IMR-90 (cell line): ENCODE measurements around the gene CSKMT. TPM values are rescaled to one million over a fixed set of nuclear protein-coding genes. Genes with fewer than 3 reads are reported as not detected.
A peak's percentile ranks its signal among the peaks of the same experiment; 100 is the strongest.

Experiments
- ATAC-seq: fragments of 200-7000 bp; cut with Tn5 transposase; 2 replicates; pipeline ENCODE4 v1.9.1; 2020; ENCODE audit warnings: low read depth, mild to moderate bottlenecking, moderate library complexity
- BruUV-seq: library from RNA; stranded (reverse); fragments of 400-500 nt; replicated peaks from 2 replicates; lab custom pipeline; 2021; lab: Mats Ljungman, UMichigan
- CTCF ChIA-PET: fragments of 300-600 bp; formaldehyde crosslinking; extraction: SDS; loops from one replicate; lab custom pipeline; 2021; ENCODE audit warnings: antibody characterized with exemption; lab: Yijun Ruan, JAX
- POLR2A ChIA-PET: fragments of 300-600 bp; sonication (Branson Sonifier 250); formaldehyde crosslinking; loops from one replicate; lab custom pipeline; 2022; ENCODE audit warnings: antibody characterized with exemption; ENCODE audit not compliant: unreplicated experiment; lab: Charles Lee
- DNase-seq: peaks from one replicate; pipeline ENCODE4 v3.0.0; 2013
- H2AFZ ChIP-seq: replicated peaks from 2 replicates; pipeline ENCODE3; 2013; ENCODE audit warnings: low read length, mild to moderate bottlenecking; ENCODE audit not compliant: poor library complexity
- H2AK5ac ChIP-seq: 2 replicates; pipeline ENCODE4 v1.6.1; 2013; ENCODE audit warnings: low read depth, low read length, inconsistent platforms
- H2AK9ac ChIP-seq: replicated peaks from 2 replicates; pipeline ENCODE3; 2013; ENCODE audit warnings: mild to moderate bottlenecking, low read depth, low read length, moderate library complexity; ENCODE audit not compliant: poor library complexity
- H2BK120ac ChIP-seq: 2 replicates; pipeline ENCODE4 v1.6.1; 2013; ENCODE audit warnings: low read depth, low read length, inconsistent platforms
- H2BK15ac ChIP-seq: 3 replicates; pipeline ENCODE4 v1.6.1; 2013; ENCODE audit warnings: low read depth, low read length, inconsistent platforms
- H2BK20ac ChIP-seq: 2 replicates; pipeline ENCODE4 v1.6.1; 2013; ENCODE audit warnings: low read depth, mild to moderate bottlenecking, inconsistent platforms, low read length, moderate library complexity
- H2BK5ac ChIP-seq: 2 replicates; pipeline ENCODE4 v1.6.1; 2013; ENCODE audit warnings: mild to moderate bottlenecking, low read depth, low read length, inconsistent platforms; ENCODE audit not compliant: poor library complexity, severe bottlenecking
- H3K14ac ChIP-seq: replicated peaks from 2 replicates; pipeline ENCODE4 v1.6.1; 2013; ENCODE audit warnings: low read depth, low read length, inconsistent platforms
- H3K18ac ChIP-seq: 2 replicates; pipeline ENCODE4 v1.6.1; 2013; ENCODE audit warnings: low read depth, low read length, control low read depth
- H3K23ac ChIP-seq: 2 replicates; pipeline ENCODE4 v1.6.1; 2013; ENCODE audit warnings: low read depth, low read length, inconsistent platforms
- H3K27ac ChIP-seq: 2 replicates; pipeline ENCODE4 v1.5.1; 2013; ENCODE audit warnings: mild to moderate bottlenecking, control low read depth, low read length; ENCODE audit not compliant: insufficient read depth
- H3K27me3 ChIP-seq: 2 replicates; pipeline ENCODE4 v1.6.1; 2013; ENCODE audit warnings: low read length; ENCODE audit not compliant: control insufficient read depth, insufficient read depth
- H3K36me3 ChIP-seq: 2 replicates; pipeline ENCODE4 v1.6.1; 2013; ENCODE audit warnings: low read length, mixed read lengths; ENCODE audit not compliant: control insufficient read depth, insufficient read depth
- H3K4ac ChIP-seq: 2 replicates; pipeline ENCODE4 v1.6.1; 2013; ENCODE audit warnings: low read depth, low read length, inconsistent platforms
- H3K4me1 ChIP-seq: 2 replicates; pipeline ENCODE4 v1.6.1; 2013; ENCODE audit warnings: low read length, mixed read lengths; ENCODE audit not compliant: control insufficient read depth, insufficient read depth
- H3K4me2 ChIP-seq: 2 replicates; pipeline ENCODE4 v1.6.1; 2013; ENCODE audit warnings: low read depth, mild to moderate bottlenecking, control low read depth, low read length, moderate library complexity
- H3K4me3 ChIP-seq: 2 replicates; pipeline ENCODE4 v1.5.1; 2013; ENCODE audit warnings: low read depth, mild to moderate bottlenecking, control low read depth, low read length, moderate library complexity; ENCODE audit not compliant: insufficient read depth
- H3K56ac ChIP-seq: 2 replicates; pipeline ENCODE4 v1.6.1; 2013; ENCODE audit warnings: low read length, inconsistent platforms; ENCODE audit not compliant: insufficient read depth; ENCODE audit errors: extremely low read depth
- H3K79me1 ChIP-seq, 2 experiments: 2 replicates each; pipeline ENCODE4 v1.6.1; 2013; ENCODE audit warnings: low read length in 2 of 2, inconsistent platforms in 1 of 2, low read depth in 1 of 2
- H3K9ac ChIP-seq: 2 replicates; pipeline ENCODE4 v1.6.1; 2013; ENCODE audit warnings: low read depth, low read length, control low read depth
- H3K9me1 ChIP-seq: 2 replicates; pipeline ENCODE4 v1.6.1; 2013; ENCODE audit warnings: low read length, inconsistent platforms; ENCODE audit not compliant: insufficient read depth
- H3K9me3 ChIP-seq: 2 replicates; pipeline ENCODE4 v1.6.1; 2013; ENCODE audit warnings: low read length; ENCODE audit not compliant: control insufficient read depth, insufficient read depth
- H4K20me1 ChIP-seq: 2 replicates; pipeline ENCODE4 v1.6.1; 2013; ENCODE audit warnings: low read length, inconsistent platforms; ENCODE audit not compliant: insufficient read depth
- H4K5ac ChIP-seq: 2 replicates; pipeline ENCODE4 v1.6.1; 2013; ENCODE audit warnings: mild to moderate bottlenecking, low read depth, low read length, control low read depth
- H4K8ac ChIP-seq, 2 experiments: 2 replicates each; pipeline ENCODE4 v1.6.1; 2013; ENCODE audit warnings: low read depth in 2 of 2, low read length in 2 of 2, control low read depth in 1 of 2, inconsistent platforms in 1 of 2
- H4K91ac ChIP-seq: 2 replicates; pipeline ENCODE4 v1.6.1; 2013; ENCODE audit warnings: low read depth, low read length, inconsistent platforms; ENCODE audit not compliant: insufficient read depth
- BHLHE40 ChIP-seq: fragments of 150-350 bp; IDR thresholded peaks from 2 replicates; pipeline ENCODE4 v1.6.1; 2016; ENCODE audit warnings: mild to moderate bottlenecking, low read depth, low read length
- CEBPB ChIP-seq: IDR thresholded peaks from 2 replicates; pipeline ENCODE4 v1.6.1; 2012; ENCODE audit warnings: low read depth, low read length, improper control_type of control experiment
- CHD1 ChIP-seq: IDR thresholded peaks from 2 replicates; pipeline ENCODE4 v1.6.1; 2012; ENCODE audit warnings: low read depth, low read length, improper control_type of control experiment
- FOS ChIP-seq: fragments of 150-350 bp; IDR thresholded peaks from 2 replicates; pipeline ENCODE4 v1.6.1; 2016; ENCODE audit warnings: low read depth, low read length
- MAFK ChIP-seq: IDR thresholded peaks from 2 replicates; pipeline ENCODE4 v1.6.1; 2012; ENCODE audit warnings: low read depth, low read length, improper control_type of control experiment
- MAZ ChIP-seq: IDR thresholded peaks from 2 replicates; pipeline ENCODE4 v1.6.1; 2012; ENCODE audit warnings: low read depth, mild to moderate bottlenecking, low read length, improper control_type of control experiment, moderate library complexity, borderline replicate concordance
- MXI1 ChIP-seq: IDR thresholded peaks from 2 replicates; pipeline ENCODE4 v1.6.1; 2012; ENCODE audit warnings: low read depth, mild to moderate bottlenecking, low read length, moderate library complexity, borderline replicate concordance
- NFE2L2 ChIP-seq: fragments of 150-350 bp; IDR thresholded peaks from 2 replicates; pipeline ENCODE4 v1.6.1; 2016; ENCODE audit warnings: low read depth, mild to moderate bottlenecking, low read length
- POLR2A ChIP-seq: IDR thresholded peaks from 2 replicates; pipeline ENCODE4 v1.6.1; 2012; ENCODE audit warnings: mild to moderate bottlenecking, low read depth, low read length
- RAD21 ChIP-seq: IDR thresholded peaks from 2 replicates; pipeline ENCODE4 v1.6.1; 2012; ENCODE audit warnings: low read length, improper control_type of control experiment
- RCOR1 ChIP-seq: IDR thresholded peaks from 2 replicates; pipeline ENCODE4 v1.6.1; 2012; ENCODE audit warnings: mild to moderate bottlenecking, low read length, improper control_type of control experiment; ENCODE audit not compliant: insufficient replicate concordance
- RFX5 ChIP-seq: IDR thresholded peaks from 2 replicates; pipeline ENCODE4 v1.8.0; 2012; ENCODE audit warnings: low read depth, mild to moderate bottlenecking, low read length, moderate library complexity
- SMC3 ChIP-seq: fragments of 150-350 bp; IDR thresholded peaks from 2 replicates; pipeline ENCODE4 v1.6.1; 2016; ENCODE audit warnings: low read depth, mild to moderate bottlenecking, antibody characterized with exemption, low read length, moderate library complexity
- USF2 ChIP-seq: fragments of 150-350 bp; IDR thresholded peaks from 2 replicates; pipeline ENCODE4 v1.6.1; 2017; ENCODE audit warnings: mild to moderate bottlenecking, antibody characterized with exemption, low read length, low read depth
- WGBS, 2 experiments: methylation state at CpG; one replicate each; pipeline versions ENCODE4 v1.1.5 to v1.1.7; 2013; ENCODE audit warnings: missing lambda C conversion rate in 2 of 2; ENCODE audit not compliant: insufficient read length in 1 of 2; ENCODE audit errors: extremely low coverage in 2 of 2; 5-methylcytosine and 5-hydroxymethylcytosine counted together
- dilution Hi-C: fragments of 300-500 bp; cut with HindIII; formaldehyde crosslinking; loops from one replicate; pipeline ENCODE4 v1.14.3; 2018; ENCODE audit warnings: low sequenced_read_pairs; ENCODE audit not compliant: unreplicated experiment
- in situ Hi-C: fragments of 300-500 bp; cut with MboI; formaldehyde crosslinking; loops from 3 replicates; pipeline ENCODE4 v1.14.3; 2019; ENCODE audit warnings: low sequenced_read_pairs, inconsistent platforms, mixed read lengths
- intact Hi-C: fragments of 100-400 bp; cut with micrococcal nuclease; formaldehyde crosslinking; loops from 2 replicates; pipeline ENCODE4 v1.10.0; 2022
- polyA plus RNA-seq, 3 experiments: library from polyadenylated mRNA; depleted of rRNA; stranded (reverse); fragments of >200 nt; gene quantifications; 2 replicates each; pipeline ENCODE4 v1.2.3, GENCODE V29; 2012; ENCODE audit warnings: low replicate concordance in 1 of 3
- total RNA-seq: library from RNA; depleted of rRNA; stranded (reverse); fragments of >200 nt; gene quantifications from 2 replicates; pipeline ENCODE4 v1.2.3, GENCODE V29; 2012
- TF ChIP-seq, protein P1 (sequence below): conservative IDR thresholded peaks from 2 replicates; pipeline ENCODE4 v1.5.1; 2012; ENCODE audit warnings: mild to moderate bottlenecking, low read depth, low read length, improper control_type of control experiment

CSKMT gene
- total and polyA plus RNA-seq, 2 of the 4 experiments (the other 2 are of a cell fraction) = 5.3 to 7.9 TPM

GRCh38 chr11:62621027-62621566 lies 44.0 kb upstream of the CSKMT start:
- H4K20me1 ChIP-seq = no peaks in the 10 kb centered on the region
- intact Hi-C loops (no loop called here), in situ Hi-C loops (no loop called here), dilution Hi-C loops (no loop called here)
- H3K4me2 ChIP-seq = peak overlapping the region; percentile 94
- H3K9ac ChIP-seq = peak overlapping the region; percentile 97
- no peaks in the 10 kb centered on the region for H3K27me3 ChIP-seq
- peaks cover 3% of the 10 kb centered on the region for H3K4me1 ChIP-seq
- H3K4ac ChIP-seq = peak overlapping the region; percentile 83
- peak overlapping the region; percentile 75 for H3K56ac ChIP-seq
- ChIA-PET POLR2A (interaction anchor here (0.7 to 1.1 kb wide), 2 partner anchors 30 to 306 kb away, joined by 7 to 15 read pairs; partner anchors contain the start of gene TUT1), CTCF (interaction anchor here (1.3 to 2.1 kb wide), 2 partner anchors 30 to 61 kb away, joined by 4 to 5 read pairs; partner anchors contain the start of gene TUT1)
- H3K9me1 ChIP-seq = peaks cover 7% of the 10 kb centered on the region; the same call in 1 of the 2 replicates
- H3K79me1 ChIP-seq = peaks cover 21 to 25% of the 10 kb centered on the region in 2 experiments
- 0 out of 2 replicates have a peak overlapping the region, but pooled peaks have one; percentile 6 for H2BK20ac ChIP-seq
- peak overlapping the region; percentile 22; the same call in 1 of the 2 replicates for H4K91ac ChIP-seq
- peak overlapping the region; percentile 71 for H2AK5ac ChIP-seq
- H3K4me3 ChIP-seq = peak overlapping the region; percentile 89
- peak overlapping the region; percentile 40 for H4K5ac ChIP-seq
- peak overlapping the region; percentile 39 for H2BK5ac ChIP-seq
- H2BK15ac ChIP-seq = no peak overlapping the region
- H2BK120ac ChIP-seq = no peak overlapping the region
- peak overlapping the region; percentile 95 for H2AFZ ChIP-seq
- peak overlapping the region; percentile 84 for H3K14ac ChIP-seq
- no peak for DNase-seq
- peak overlapping the region; percentile 80 for H3K23ac ChIP-seq
- H3K27ac ChIP-seq = peak overlapping the region; percentile 96
- H3K18ac ChIP-seq = peak overlapping the region; percentile 24; the same call in 1 of the 2 replicates
- WGBS, 2 experiments = no CpG with 5 or more reads among the region's 8 CpGs
- peak overlapping the region; percentile 59 for H2AK9ac ChIP-seq
- no TSS peak for BruUV-seq
- H4K8ac ChIP-seq = peak overlapping the region; percentile 65 to 74; a peak in 3 of 4 replicates
- no peaks in the 10 kb centered on the region for H3K9me3 ChIP-seq
- no peak for ATAC-seq
- peaks cover 27% of the 10 kb centered on the region for H3K36me3 ChIP-seq
- TF ChIP-seq SMC3 = no peak
- TF ChIP-seq RFX5 = no peak
- TF ChIP-seq BHLHE40 = no peak
- TF ChIP-seq FOS = no peak
- no peak for TF ChIP-seq MAZ
- no peak for TF ChIP-seq NFE2L2
- no peak for TF ChIP-seq USF2
- TF ChIP-seq MAFK = no peak
- no peak for TF ChIP-seq POLR2A
- TF ChIP-seq RAD21 = no peak
- no peak for TF ChIP-seq CHD1
- no peak for TF ChIP-seq RCOR1
- no peak for TF ChIP-seq CEBPB
- no peak for TF ChIP-seq MXI1
- TF ChIP-seq, protein P1, sequence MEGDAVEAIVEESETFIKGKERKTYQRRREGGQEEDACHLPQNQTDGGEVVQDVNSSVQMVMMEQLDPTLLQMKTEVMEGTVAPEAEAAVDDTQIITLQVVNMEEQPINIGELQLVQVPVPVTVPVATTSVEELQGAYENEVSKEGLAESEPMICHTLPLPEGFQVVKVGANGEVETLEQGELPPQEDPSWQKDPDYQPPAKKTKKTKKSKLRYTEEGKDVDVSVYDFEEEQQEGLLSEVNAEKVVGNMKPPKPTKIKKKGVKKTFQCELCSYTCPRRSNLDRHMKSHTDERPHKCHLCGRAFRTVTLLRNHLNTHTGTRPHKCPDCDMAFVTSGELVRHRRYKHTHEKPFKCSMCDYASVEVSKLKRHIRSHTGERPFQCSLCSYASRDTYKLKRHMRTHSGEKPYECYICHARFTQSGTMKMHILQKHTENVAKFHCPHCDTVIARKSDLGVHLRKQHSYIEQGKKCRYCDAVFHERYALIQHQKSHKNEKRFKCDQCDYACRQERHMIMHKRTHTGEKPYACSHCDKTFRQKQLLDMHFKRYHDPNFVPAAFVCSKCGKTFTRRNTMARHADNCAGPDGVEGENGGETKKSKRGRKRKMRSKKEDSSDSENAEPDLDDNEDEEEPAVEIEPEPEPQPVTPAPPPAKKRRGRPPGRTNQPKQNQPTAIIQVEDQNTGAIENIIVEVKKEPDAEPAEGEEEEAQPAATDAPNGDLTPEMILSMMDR = no peak
